Inferior parietal cortex (tissue), 1 donor: ENCODE results near the gene TTYH3.
A peak's percentile ranks its signal among the peaks of the same experiment; 100 is the strongest.
"Not testable (repeated sequence)": the region's sequence is repeated elsewhere in the genome, so short reads cannot be mapped to it uniquely, and the experiment has no call there.

Source experiments
- DNase-seq: peaks from one replicate; pipeline ENCODE4 v3.0.0-alpha.2; 2016; ENCODE audit errors: extremely low spot score

TTYH3 gene

GRCh38 chr7:2665359-2665791, 33.6 kb downstream of the TTYH3 start:
- DNase-seq: no peak

GRCh38 chr7:2666155-2666554, 34.4 kb downstream of the TTYH3 start:
- DNase-seq: no peak

- DNase-seq: no peak
These were observed 34.9 kb downstream of the TTYH3 start for GRCh38 chr7:2666588-2667250.

- DNase-seq: no peak
These were observed 36.1 kb downstream of the TTYH3 start for GRCh38 chr7:2667843-2668242.

- no peak for DNase-seq
These were observed 36.6 kb downstream of the TTYH3 start for GRCh38 chr7:2668401-2668800.

- no peak for DNase-seq
These were observed 38.4 kb downstream of the TTYH3 start for GRCh38 chr7:2670171-2670570.

- peak; percentile 61 for DNase-seq
These were observed 39.1 kb downstream of the TTYH3 start for GRCh38 chr7:2670720-2671391.

- not testable (repeated sequence) for DNase-seq
These were observed 41.4 kb downstream of the TTYH3 start for GRCh38 chr7:2673214-2673613.

- no peak for DNase-seq
These were observed 42.1 kb downstream of the TTYH3 start for GRCh38 chr7:2673934-2674333.

- no peak for DNase-seq
These were observed 43.5 kb downstream of the TTYH3 start for GRCh38 chr7:2675256-2675764.

GRCh38 chr7:2676576-2676975, 44.8 kb downstream of the TTYH3 start:
- not testable (repeated sequence) for DNase-seq

GRCh38 chr7:2678454-2678853, 46.7 kb downstream of the TTYH3 start:
- not testable (repeated sequence) for DNase-seq

- DNase-seq: not testable (repeated sequence)
These were observed 47.6 kb downstream of the TTYH3 start for GRCh38 chr7:2679135-2680127.

GRCh38 chr7:2680256-2680655, 48.5 kb downstream of the TTYH3 start:
- no peak for DNase-seq

GRCh38 chr7:2680792-2681490, 49.2 kb downstream of the TTYH3 start:
- peak; percentile 87 for DNase-seq

- DNase-seq: peak; percentile 86
These were observed 50.4 kb downstream of the TTYH3 start for GRCh38 chr7:2681929-2682799.

- DNase-seq: no peak
These were observed 52.7 kb downstream of the TTYH3 start for GRCh38 chr7:2684501-2684900.

- DNase-seq: no peak
These were observed 54.3 kb downstream of the TTYH3 start for GRCh38 chr7:2686101-2686500.

GRCh38 chr7:2687338-2687869, 55.6 kb downstream of the TTYH3 start:
- DNase-seq: no peak

- no peak for DNase-seq
These were observed 56.1 kb downstream of the TTYH3 start, which contains the start of gene AMZ1 for GRCh38 chr7:2687881-2688318. Gene AMZ1 (plus strand): TSS chr7:2688202. CDS start chr7:2700452, 12,250 bp downstream.
